Measurements from ENCODE around the gene TMEM50B.
"Not testable (repeated sequence)": the region's sequence is repeated elsewhere in the genome, so short reads cannot be mapped to it uniquely, and the experiment has no call there.

The TMEM50B gene

DNA sequence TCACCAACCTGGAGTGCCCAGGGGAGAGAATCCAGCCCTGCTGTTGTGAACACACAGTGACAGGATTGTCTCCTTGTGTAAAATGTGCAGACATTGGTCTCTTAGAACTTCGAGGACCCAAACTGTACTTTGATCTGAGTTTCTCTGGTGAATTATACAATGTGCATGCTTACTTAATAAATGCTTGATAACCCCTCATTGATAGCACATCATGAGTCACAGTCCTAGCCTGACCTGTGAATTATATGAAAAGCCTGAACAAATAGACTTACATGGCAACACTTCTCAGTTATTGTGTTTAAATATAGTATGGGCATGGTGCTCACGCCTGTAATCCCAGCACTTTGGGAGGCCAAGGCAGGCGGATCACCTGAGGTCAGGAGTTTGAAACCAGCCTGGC is 53.9 kb downstream of the TMEM50B start:
- DNase-seq, result no peak

DNA sequence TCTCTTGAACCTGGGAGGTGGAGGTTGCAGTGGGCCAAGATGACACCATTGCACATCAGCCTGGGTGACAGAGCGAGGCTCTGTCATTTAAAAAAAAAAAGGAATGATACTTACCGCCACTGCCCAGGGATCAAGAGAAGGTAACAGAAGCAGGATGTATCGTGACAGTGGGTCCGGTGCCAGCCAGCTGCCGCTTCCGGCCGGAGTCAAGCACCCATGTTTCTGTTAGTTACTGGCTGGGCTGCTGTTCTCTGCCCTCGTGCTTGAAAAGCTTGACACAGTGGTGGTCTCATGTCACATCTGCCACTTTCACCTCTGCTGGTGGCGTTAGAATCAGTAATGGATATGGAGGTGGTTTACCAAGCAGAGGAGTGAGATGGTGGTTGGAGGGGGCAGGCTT is 55.6 kb downstream of the TMEM50B start:
- no peak for DNase-seq

- no peak for DNase-seq
These were observed 57.9 kb downstream of the TMEM50B start for GRCh38 chr21:33421713-33422393.

DNA sequence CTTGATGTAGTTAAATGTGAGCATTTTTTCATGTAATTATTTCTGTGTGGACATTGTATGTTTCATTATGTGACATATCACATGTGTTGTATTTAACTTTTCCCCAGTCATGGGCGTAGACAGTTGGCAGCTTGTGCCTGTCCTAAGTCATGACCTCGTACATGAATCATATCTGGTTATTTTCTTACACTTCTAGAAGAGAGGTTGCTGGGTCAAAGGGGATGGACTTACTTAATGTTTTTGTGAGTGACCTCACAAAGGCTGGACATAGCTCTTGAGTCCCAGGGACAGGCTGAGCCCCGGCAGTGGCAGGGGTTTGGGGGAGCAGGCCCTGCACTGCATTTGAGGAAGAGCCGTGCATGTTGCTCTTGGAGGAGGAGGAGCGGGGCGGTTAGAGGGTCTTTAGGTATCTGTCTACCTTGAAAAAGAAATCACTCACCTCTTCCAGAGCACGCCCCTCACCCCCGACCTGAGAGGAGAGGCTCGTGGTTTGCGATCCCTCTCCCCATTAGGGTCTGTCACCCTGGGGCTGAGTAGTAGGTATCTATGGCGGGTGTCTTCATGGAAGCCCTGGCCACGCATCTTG is 60.1 kb downstream of the TMEM50B start:
- no peak for DNase-seq

- no peak for DNase-seq
These were observed 61.1 kb downstream of the TMEM50B start for GRCh38 chr21:33418691-33419090.

DNA sequence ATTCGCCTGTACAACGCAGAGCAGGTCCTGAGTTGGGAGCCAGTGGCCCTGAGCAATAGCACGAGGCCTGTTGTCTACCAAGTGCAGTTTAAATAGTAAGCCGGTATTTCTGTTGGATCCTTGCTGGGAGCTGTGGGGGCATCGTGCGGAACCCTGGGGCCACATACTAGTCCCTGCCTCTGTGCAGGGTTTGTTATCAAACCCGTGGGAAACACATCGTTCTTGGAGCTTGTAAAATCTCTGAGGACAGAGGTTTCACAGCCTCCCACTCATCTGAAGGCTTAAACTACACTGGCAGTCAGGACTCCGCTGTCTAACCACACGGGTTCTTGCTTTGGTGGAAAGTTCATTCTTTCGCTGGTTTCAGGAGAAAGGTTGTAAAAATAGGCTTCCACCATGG is 64.8 kb downstream of the TMEM50B start:
- DNase-seq, result no peak

GRCh38 chr21:33414068-33414467 is 65.7 kb downstream of the TMEM50B start:
- no peak for DNase-seq

DNA sequence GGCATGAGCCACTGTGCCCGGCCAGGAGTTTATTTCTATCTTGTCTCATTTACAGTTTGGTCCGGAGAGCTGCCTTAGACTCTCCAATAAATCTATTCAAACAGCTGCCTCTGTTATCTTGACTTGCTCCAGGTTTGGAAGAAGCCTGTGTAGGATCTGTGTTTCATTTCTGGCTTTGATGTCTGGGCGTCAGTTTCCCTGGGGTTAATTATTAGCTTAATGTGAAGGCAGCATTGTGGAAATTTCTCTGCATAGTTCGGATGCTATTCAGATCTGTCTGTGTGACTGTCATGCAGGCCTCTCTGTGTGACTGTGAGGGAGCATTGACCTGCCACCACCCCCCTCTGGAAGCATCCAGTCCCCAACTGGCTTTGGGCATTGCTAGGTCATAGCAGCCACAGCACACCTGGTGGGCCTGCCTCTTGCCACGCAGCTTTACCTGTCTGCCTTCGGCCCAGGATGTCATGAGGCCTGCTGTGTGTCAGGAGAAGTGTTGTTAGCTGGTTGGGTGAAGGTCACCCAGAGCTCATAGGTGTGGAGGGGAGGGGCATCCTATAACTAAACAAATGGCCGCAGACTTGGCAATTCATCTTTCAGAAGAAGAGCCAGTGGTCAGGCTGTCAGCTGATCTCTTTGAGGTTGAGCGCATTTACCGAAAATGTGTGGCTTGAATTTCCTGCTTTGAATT is 66.8 kb downstream of the TMEM50B start:
- no peak for DNase-seq

- DNase-seq, result not testable (repeated sequence)
These were observed 67.3 kb downstream of the TMEM50B start for GRCh38 chr21:33412439-33412831.

- DNase-seq, result no peak
These were observed 67.8 kb downstream of the TMEM50B start for GRCh38 chr21:33411949-33412430.

DNA sequence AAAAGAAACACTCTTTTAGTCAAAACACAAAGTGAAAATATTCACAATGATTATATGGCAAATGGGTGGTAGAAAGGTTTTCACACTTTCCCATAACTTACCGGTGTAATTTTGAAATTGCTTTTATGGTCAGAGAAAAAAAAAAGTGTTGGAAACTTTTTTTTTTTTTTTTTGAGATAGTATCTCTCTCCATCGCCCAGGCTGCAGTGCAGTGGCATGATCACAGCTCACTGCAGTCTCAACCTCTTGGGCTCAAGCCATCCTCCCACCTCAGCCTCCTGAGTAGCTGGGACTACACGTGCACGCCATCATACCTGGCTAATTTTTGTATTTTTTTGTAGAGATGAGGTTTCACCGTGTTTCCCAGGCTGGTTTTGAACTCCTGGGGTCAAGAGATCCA is 73.3 kb downstream of the TMEM50B start:
- no peak for DNase-seq

GRCh38 chr21:33403786-33404585 is 75.8 kb downstream of the TMEM50B start:
- DNase-seq, result peak in 1 of 2 experiments; percentile 23

GRCh38 chr21:33403128-33403785 is 76.5 kb downstream of the TMEM50B start, which contains the start of gene IFNGR2:
Gene IFNGR2, plus strand, starts transcription at chr21:33403413. Its CDS starts 131 bp downstream, at chr21:33403544.
- peak in 1 of 2 experiments; percentile 5 for DNase-seq

DNA sequence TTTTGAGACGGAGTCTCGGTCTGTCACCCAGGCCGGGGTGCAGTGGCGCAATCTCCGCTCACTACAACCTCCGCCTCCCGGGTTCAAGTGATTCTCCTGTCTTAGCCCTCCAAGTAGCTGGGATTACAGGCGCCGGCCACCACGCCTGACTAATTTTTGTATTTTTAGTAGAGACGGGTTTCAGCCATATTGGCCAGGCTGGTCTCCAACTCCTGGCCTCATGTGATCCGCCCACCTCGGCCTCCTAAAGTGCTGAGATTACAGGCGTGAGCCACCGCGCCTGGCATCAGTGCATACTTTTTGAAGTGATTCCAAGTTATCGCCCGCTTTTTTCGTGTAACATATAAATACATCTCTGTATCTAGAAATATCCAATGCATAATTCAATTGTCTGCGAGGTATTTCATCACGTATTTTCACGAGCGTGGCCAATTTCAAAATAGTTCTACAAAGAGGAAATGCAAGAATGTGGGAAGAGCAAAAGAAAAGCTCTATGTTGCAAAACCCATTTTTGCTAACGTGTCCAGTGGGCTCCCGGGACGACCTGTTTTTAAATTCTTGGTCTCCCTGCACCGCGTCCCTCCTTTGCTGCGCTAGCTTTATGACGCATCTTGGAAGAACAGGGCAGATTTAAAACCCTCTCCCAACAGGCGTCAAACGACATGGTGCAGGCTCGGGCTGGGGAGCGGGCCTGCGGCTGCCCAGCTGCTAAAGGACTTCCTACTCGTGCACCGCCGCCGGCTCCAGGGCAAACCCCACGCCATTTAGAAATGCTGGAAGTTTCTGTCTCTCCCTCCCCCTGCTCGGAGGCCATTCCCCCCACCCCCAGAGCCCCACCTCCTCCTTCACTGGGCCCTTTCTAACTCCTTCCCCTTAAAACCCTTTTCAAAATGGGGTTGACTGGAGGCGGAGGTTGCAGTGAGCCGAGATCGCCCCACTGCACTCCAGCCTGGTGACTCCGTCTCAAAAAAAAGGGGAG is 77.5 kb downstream of the TMEM50B start:
- DNase-seq, result no peak

- no peak for DNase-seq
These were observed 78.2 kb downstream of the TMEM50B start for GRCh38 chr21:33401630-33401992.
